Activated CD8-positive, alpha-beta T cell treated with anti-CD3 and anti-CD28 coated beads, Interleukin-2, amount 10 ng/mL, durations not matched to agents 7 days and 5 days (primary cell): ENCODE measurements around the gene MLLT11. TPM values are rescaled to one million over a fixed set of nuclear protein-coding genes. Genes with fewer than 3 reads are reported as not detected.

ENCODE experiments used
- ATAC-seq: fragments of 150-1000 bp; cut with Tn5 transposase; one replicate; pipeline ENCODE4 v1.10.0; 2021; ENCODE audit warnings: moderate library complexity
- CTCF ChIA-PET: fragments of 350-600 bp; sonication (Branson Sonifier 250); formaldehyde crosslinking; loops from one replicate; lab custom pipeline; 2021; ENCODE audit warnings: antibody characterized with exemption; lab: Charles Lee
- POLR2A ChIA-PET: fragments of 350-600 bp; sonication (Branson Sonifier 250); formaldehyde crosslinking; loops from one replicate; lab custom pipeline; 2021; ENCODE audit warnings: antibody characterized with exemption; lab: Charles Lee
- DNase-seq: peaks from one replicate; pipeline ENCODE4 v3.0.0-alpha.2; 2020
- H3K27ac Mint-ChIP-seq: one replicate; pipeline ENCODE4 v1.8.0; 2021; ENCODE audit warnings: mild to moderate bottlenecking, mixed read lengths
- H3K27me3 Mint-ChIP-seq: one replicate; pipeline ENCODE4 v1.8.0; 2021; ENCODE audit warnings: low read depth, mixed read lengths
- H3K36me3 Mint-ChIP-seq: one replicate; pipeline ENCODE4 v1.8.0; 2021; ENCODE audit warnings: low read depth, mixed read lengths
- H3K4me1 Mint-ChIP-seq: one replicate; pipeline ENCODE4 v1.8.0; 2021; ENCODE audit warnings: low read depth, mixed read lengths
- H3K4me3 Mint-ChIP-seq: one replicate; pipeline ENCODE4 v1.8.0; 2021; ENCODE audit warnings: mild to moderate bottlenecking, mixed read lengths
- H3K9me3 Mint-ChIP-seq: one replicate; pipeline ENCODE4 v1.8.0; 2022; ENCODE audit warnings: mixed read lengths; ENCODE audit not compliant: insufficient read depth
- total RNA-seq, 2 experiments: library from RNA; stranded (reverse); gene quantifications; one replicate each; pipeline ENCODE4 v1.2.3, GENCODE V29; 2021

MLLT11 gene, protein sequence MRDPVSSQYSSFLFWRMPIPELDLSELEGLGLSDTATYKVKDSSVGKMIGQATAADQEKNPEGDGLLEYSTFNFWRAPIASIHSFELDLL
- 1 to 10 TPM; 5.7 to 6.0 TPM for total RNA-seq

GRCh38 chr1:151060007-151060656, at the start of gene MLLT11:
Gene MLLT11 (plus strand): TSS chr1:151060397. CDS start chr1:151067225, 6,828 bp downstream.
- Mint-ChIP-seq H3K4me3 (peak within 1 kb of the TSS; percentile 94), H3K27ac (peak within 1 kb of the TSS; percentile 96), H3K27me3 (no peaks in the 10 kb centered on the region), H3K4me1 (peaks cover 52% of the 10 kb centered on the region), H3K36me3 (peaks cover 50% of the 10 kb centered on the region), H3K9me3 (no peaks in the 10 kb centered on the region)
- ATAC-seq (no peak), DNase-seq (peak; percentile 58)
- CTCF ChIA-PET: interaction anchor here (0.8 to 6.7 kb wide), 13 partner anchors 8 to 99 kb away, joined by 3 to 77 read pairs (median 7); partner anchors contain the start of genes C1orf56, GABPB2 and MINDY1
- POLR2A ChIA-PET: interaction anchor here (0.7 to 5.8 kb wide), 7 partner anchors 8 to 106 kb away, joined by 3 to 51 read pairs (median 4); partner anchors contain the start of genes C1orf56, GABPB2 and TNFAIP8L2

DNA sequence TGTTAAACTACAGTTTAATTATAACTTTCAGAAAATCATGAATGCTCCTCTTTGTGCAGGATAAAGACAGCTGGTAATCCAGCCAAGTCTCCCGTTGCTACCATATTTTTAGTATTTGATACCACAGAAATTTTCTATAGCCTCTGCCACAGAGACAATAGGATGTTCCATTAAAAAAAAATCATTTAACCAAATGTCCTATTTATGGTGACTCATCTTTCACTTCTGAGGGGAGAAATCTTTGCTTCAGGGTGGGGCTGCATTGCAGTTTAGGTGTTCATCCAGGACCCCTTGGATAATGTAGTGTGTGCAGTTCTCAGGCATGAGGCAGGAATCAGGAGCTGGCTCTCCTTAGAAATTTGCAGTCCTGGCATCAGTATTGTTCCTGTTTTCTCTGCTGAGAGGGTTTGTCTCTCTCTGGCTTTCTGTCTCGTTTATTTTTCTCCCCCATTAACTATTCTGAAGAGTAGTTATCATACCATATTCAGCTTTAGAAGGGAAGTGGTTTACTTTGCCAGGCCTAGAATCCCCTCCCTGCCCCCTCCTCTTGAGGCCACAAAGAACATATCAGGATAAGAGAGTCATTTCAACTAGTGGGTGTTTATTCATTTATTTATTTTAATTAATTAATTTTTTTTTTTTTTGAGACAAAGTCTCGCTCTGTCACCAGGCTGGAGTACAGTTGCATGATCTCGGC, 48.9 kb upstream of the MLLT11 start:
- peaks cover 50% of the 10 kb centered on the region for H3K4me1 Mint-ChIP-seq
- H3K27me3 Mint-ChIP-seq: no peaks in the 10 kb centered on the region
- DNase-seq (no peak), ATAC-seq (no peak)
- peak overlapping the region; percentile 69 for H3K27ac Mint-ChIP-seq
- H3K9me3 Mint-ChIP-seq: no peaks in the 10 kb centered on the region
- H3K4me3 Mint-ChIP-seq: no peak overlapping the region
- H3K36me3 Mint-ChIP-seq: peaks cover 3% of the 10 kb centered on the region
- ChIA-PET CTCF (interaction anchor here (0.5 to 1.9 kb wide), 7 partner anchors 12 to 331 kb away, joined by 3 to 6 read pairs (median 4); partner anchors contain the start of genes C1orf56, CDC42SE1 and TNFAIP8L2), POLR2A (interaction anchor here (1.1 kb wide), 1 partner anchor 13 kb away, joined by 3 read pairs; no protein-coding TSS in a partner anchor)

DNA sequence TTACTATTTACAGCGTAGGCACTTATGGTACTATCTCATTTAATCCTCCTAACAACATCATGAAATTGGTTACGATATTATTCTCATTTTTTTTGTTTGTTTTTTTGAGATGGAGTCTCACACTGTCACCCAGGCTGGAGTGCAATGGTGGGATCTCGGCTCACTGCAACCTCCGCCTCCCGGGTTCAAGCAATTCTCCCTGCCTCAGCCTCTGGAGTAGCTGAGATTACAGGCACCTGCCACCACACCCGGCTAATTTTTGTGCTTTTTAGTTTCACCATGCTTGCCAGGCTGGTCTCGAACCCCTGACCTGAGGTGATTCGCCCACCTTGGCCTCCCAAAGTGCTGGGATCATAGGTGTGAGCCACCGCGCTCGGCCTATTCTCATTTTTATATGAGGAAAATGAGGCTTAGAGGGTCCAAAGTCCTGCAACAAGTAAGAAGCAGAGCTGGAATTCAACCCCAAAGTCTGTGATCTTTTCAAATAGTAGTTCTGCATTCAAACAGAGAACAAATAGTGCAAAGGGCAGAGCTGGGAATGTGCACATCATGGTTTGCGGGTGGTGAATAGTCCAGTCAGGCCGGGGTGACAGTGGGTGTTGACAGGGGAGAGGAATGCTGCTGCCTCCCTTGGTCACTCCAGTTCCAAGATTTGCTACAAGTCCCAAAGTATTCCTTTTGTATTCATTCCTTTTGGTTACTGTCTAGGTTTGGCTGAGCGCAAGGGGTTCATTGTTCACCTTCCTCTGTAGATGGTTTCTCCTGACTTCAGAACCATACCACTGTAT, 47.3 kb upstream of the MLLT11 start:
- no peak overlapping the region for H3K4me3 Mint-ChIP-seq
- H3K27me3 Mint-ChIP-seq: no peaks in the 10 kb centered on the region
- H3K27ac Mint-ChIP-seq: no peak overlapping the region
- H3K36me3 Mint-ChIP-seq: peaks cover 3% of the 10 kb centered on the region
- ATAC-seq (no peak), DNase-seq (no peak)
- no peaks in the 10 kb centered on the region for H3K9me3 Mint-ChIP-seq
- peaks cover 35% of the 10 kb centered on the region for H3K4me1 Mint-ChIP-seq
- CTCF ChIA-PET: interaction anchor here (1.0 to 1.9 kb wide), 4 partner anchors 12 to 144 kb away, joined by 3 to 6 read pairs (median 4); partner anchors contain the start of gene TNFAIP8L2
- POLR2A ChIA-PET: no interaction called here

GRCh38 chr1:151013518-151013917, 46.7 kb upstream of the MLLT11 start:
- Mint-ChIP-seq H3K9me3 (no peaks in the 10 kb centered on the region), H3K27me3 (no peaks in the 10 kb centered on the region)
- POLR2A ChIA-PET: no interaction called here

GRCh38 chr1:151024540-151025146, 35.6 kb upstream of the MLLT11 start:
- ChIA-PET POLR2A (interaction anchor here (0.6 to 0.9 kb wide), 3 partner anchors 33 to 132 kb away, joined by 3 read pairs; partner anchors contain the start of genes CDC42SE1 and TNFAIP8L2), CTCF (interaction anchor here (0.6 to 4.0 kb wide), 37 partner anchors 10 to 227 kb away, joined by 3 to 60 read pairs (median 5); partner anchors contain the start of genes BNIPL, C1orf56, CDC42SE1 and GABPB2)
- ATAC-seq (peak; percentile 100), DNase-seq (peak; percentile 92)
- H3K27me3 Mint-ChIP-seq: no peaks in the 10 kb centered on the region
- peak overlapping the region; percentile 74 for H3K27ac Mint-ChIP-seq
- peaks cover 7% of the 10 kb centered on the region for H3K4me1 Mint-ChIP-seq
- H3K4me3 Mint-ChIP-seq: peak overlapping the region; percentile 45
- peaks cover 24% of the 10 kb centered on the region for H3K36me3 Mint-ChIP-seq
- no peaks in the 10 kb centered on the region for H3K9me3 Mint-ChIP-seq

More at GRCh38 chr1:151013518-151013917, 46.7 kb upstream of the MLLT11 start:
- H3K4me1 Mint-ChIP-seq: peaks cover 30% of the 10 kb centered on the region
- DNase-seq (no peak), ATAC-seq (no peak)
- H3K4me3 Mint-ChIP-seq: no peak overlapping the region
- no peak overlapping the region for H3K27ac Mint-ChIP-seq
- CTCF ChIA-PET: no interaction called here
- H3K36me3 Mint-ChIP-seq: peaks cover 4% of the 10 kb centered on the region

- ChIA-PET CTCF (interaction anchor here (3.4 to 4.0 kb wide), 3 partner anchors 21 to 130 kb away, joined by 31 to 60 read pairs (median 52); partner anchors contain the start of genes C1orf56 and TNFAIP8L2), POLR2A (no interaction called here)
These were observed 33.7 kb upstream of the MLLT11 start for GRCh38 chr1:151026460-151026859.

DNA sequence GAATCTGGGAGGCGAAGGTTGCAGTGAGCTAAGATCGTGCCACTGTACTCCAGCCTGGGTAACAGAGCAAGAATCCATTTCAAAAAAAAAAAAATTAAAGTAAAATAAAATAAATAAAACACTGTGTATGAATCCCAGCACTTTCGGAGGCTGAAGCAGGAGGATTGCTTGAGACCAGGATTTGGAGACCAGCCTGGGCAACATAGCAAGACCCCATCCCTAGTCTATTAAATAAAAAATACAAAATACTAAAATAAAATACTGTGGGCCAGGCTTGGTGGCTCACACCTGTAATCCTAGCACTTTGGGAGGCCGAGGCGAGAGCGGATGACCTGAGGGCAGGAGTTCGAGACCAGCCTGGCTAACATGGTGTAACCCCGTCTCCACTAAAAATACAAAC, 28.0 kb upstream of the MLLT11 start:
- no peak overlapping the region for H3K27ac Mint-ChIP-seq
- no peaks in the 10 kb centered on the region for H3K27me3 Mint-ChIP-seq
- no peaks in the 10 kb centered on the region for H3K4me1 Mint-ChIP-seq
- H3K9me3 Mint-ChIP-seq: no peaks in the 10 kb centered on the region
- DNase-seq (no peak), ATAC-seq (no peak)
- H3K36me3 Mint-ChIP-seq: peaks cover 24% of the 10 kb centered on the region
- POLR2A ChIA-PET: no interaction called here
- no peak overlapping the region for H3K4me3 Mint-ChIP-seq
- CTCF ChIA-PET: interaction anchor here (1.6 kb wide), 1 partner anchor 16 kb away, joined by 5 read pairs; the partner anchor contains the start of gene C1orf56

More at GRCh38 chr1:151026460-151026859, 33.7 kb upstream of the MLLT11 start:
- DNase-seq (no peak), ATAC-seq (no peak)
- Mint-ChIP-seq H3K36me3 (peaks cover 28% of the 10 kb centered on the region), H3K4me3 (no peak overlapping the region), H3K9me3 (no peaks in the 10 kb centered on the region), H3K27ac (no peak overlapping the region), H3K27me3 (no peaks in the 10 kb centered on the region), H3K4me1 (peaks cover 7% of the 10 kb centered on the region)

- no peaks in the 10 kb centered on the region for H3K9me3 Mint-ChIP-seq
- no peak overlapping the region for H3K4me3 Mint-ChIP-seq
- H3K4me1 Mint-ChIP-seq: no peaks in the 10 kb centered on the region
- H3K27me3 Mint-ChIP-seq: no peaks in the 10 kb centered on the region
- DNase-seq (no peak), ATAC-seq (no peak)
- H3K36me3 Mint-ChIP-seq: peaks cover 8% of the 10 kb centered on the region
- CTCF ChIA-PET: interaction anchor here (1.0 to 2.9 kb wide), 3 partner anchors 10 to 23 kb away, joined by 3 to 13 read pairs (median 4); no protein-coding TSS in a partner anchor
- POLR2A ChIA-PET: no interaction called here
- no peak overlapping the region for H3K27ac Mint-ChIP-seq
These were observed 25.0 kb upstream of the MLLT11 start for GRCh38 chr1:151035167-151035566.

GRCh38 chr1:151036356-151036755, 23.8 kb upstream of the MLLT11 start, which contains the start of gene BNIPL:
Gene BNIPL (plus strand): TSS chr1:151036586. CDS start chr1:151036726, 140 bp downstream.
- ChIA-PET CTCF (interaction anchor here (1.6 kb wide), 1 partner anchor 12 kb away, joined by 8 read pairs; no protein-coding TSS in a partner anchor), POLR2A (interaction anchor here (0.8 kb wide), 1 partner anchor 120 kb away, joined by 3 read pairs; the partner anchor contains the start of gene TNFAIP8L2)
- Mint-ChIP-seq H3K4me1 (no peaks in the 10 kb centered on the region), H3K36me3 (peaks cover 6% of the 10 kb centered on the region), H3K9me3 (no peaks in the 10 kb centered on the region), H3K27ac (no peak within 1 kb of the TSS), H3K27me3 (no peaks in the 10 kb centered on the region), H3K4me3 (no peak within 1 kb of the TSS)
- DNase-seq: no peak
- no peak for ATAC-seq

DNA sequence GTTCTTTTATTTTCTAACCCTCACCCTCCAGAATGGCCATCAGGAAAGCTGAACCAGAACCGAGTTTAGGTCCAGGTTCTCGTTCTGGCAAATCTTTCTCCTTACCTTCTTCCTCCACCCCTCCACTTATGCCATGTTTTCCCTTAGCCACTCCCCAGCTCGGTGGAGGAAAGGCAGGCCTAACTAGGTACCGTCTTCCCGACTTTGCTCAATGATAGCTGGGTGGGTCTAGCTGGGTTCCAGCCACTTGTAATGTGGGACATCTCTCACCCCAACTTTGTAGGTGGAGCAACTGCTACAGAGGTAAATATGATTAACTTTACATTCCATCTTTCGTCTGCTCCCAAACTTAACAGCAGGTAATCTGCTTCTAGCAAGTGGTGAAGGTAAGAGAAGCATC, 23.2 kb upstream of the MLLT11 start:
- ATAC-seq: no peak
- Mint-ChIP-seq H3K36me3 (peaks cover 6% of the 10 kb centered on the region), H3K27me3 (no peaks in the 10 kb centered on the region), H3K4me1 (no peaks in the 10 kb centered on the region), H3K27ac (no peak overlapping the region), H3K9me3 (no peaks in the 10 kb centered on the region), H3K4me3 (no peak overlapping the region)
- CTCF ChIA-PET: interaction anchor here (1.6 kb wide), 2 partner anchors 12 to 120 kb away, joined by 6 to 8 read pairs; partner anchors contain the start of gene TNFAIP8L2
- no peak for DNase-seq
- POLR2A ChIA-PET: interaction anchor here (0.8 kb wide), 1 partner anchor 119 kb away, joined by 3 read pairs; the partner anchor contains the start of gene TNFAIP8L2
